Ovary (tissue), 9 donors: Measurements from ENCODE around the gene RINT1. TPM values are rescaled to one million over a fixed set of nuclear protein-coding genes. Genes with fewer than 3 reads are reported as not detected.
"Not testable (repeated sequence)": the region's sequence is repeated elsewhere in the genome, so short reads cannot be mapped to it uniquely, and the experiment has no call there.

Experiments
- DNase-seq, 5 donors: peaks; one replicate each; pipeline ENCODE4 v3.0.0-alpha.2; 2019 to 2020
- H3K27ac ChIP-seq, 2 donors: fragments of 200-600 bp; one replicate each; pipeline versions ENCODE4 v1.5.1 to v1.8.0; 2019 to 2022
- H3K27me3 ChIP-seq: fragments of 200-600 bp; one replicate; pipeline ENCODE4 v1.8.0; 2022
- H3K36me3 ChIP-seq: fragments of 200-600 bp; sonication (generic); one replicate; pipeline ENCODE4 v1.5.1; 2019
- H3K4me1 ChIP-seq: one replicate; pipeline ENCODE4 v1.8.1; 2013; ENCODE audit warnings: mild to moderate bottlenecking, moderate library complexity; ENCODE audit not compliant: insufficient read depth
- H3K4me3 ChIP-seq: fragments of 200-600 bp; sonication (generic); one replicate; pipeline ENCODE4 v1.5.1; 2017
- H3K9me3 ChIP-seq, 2 donors: fragments of 200-600 bp in 1 of 2; sonication (generic) in 1 of 2; one replicate each; pipeline versions ENCODE4 v1.5.1 to v1.8.1; 2013 to 2019; ENCODE audit warnings: mild to moderate bottlenecking in 1 of 2, moderate library complexity in 1 of 2
- EP300 ChIP-seq: sonication (generic); formaldehyde crosslinking; IDR thresholded peaks from one replicate; pipeline ENCODE4 v1.6.1; 2017; ENCODE audit warnings: antibody characterized with exemption
- POLR2A ChIP-seq: fragments of 450-650 bp; IDR thresholded peaks from one replicate; pipeline ENCODE4 v1.6.1; 2017; ENCODE audit warnings: antibody characterized with exemption, mild to moderate bottlenecking, moderate library complexity
- WGBS, 3 donors: extraction: QIAGEN DNeasy Blood & Tissue Kit in 1 of 3; methylation state at CpG; one replicate each; pipeline versions ENCODE4 v1.1.5 to v1.1.7; 2013 to 2017; 5-methylcytosine and 5-hydroxymethylcytosine counted together
- intact Hi-C, 4 donors: fragments of 100-400 bp; cut with DNase I; formaldehyde crosslinking; loops; one replicate each; pipeline versions ENCODE4 v1.11.0 to v1.15.1; 2022 to 2023
- polyA plus RNA-seq, 2 donors: library from polyadenylated mRNA; stranded (reverse); fragments of 200-250 nt in 1 of 2; fragments of 350-450 nt in 1 of 2; fragmentation: Illumina TruSeq in 1 of 2; extraction: RNeasy Lipid Tissue Mini Kit (QIAGEN cat#74804) in 1 of 2; gene quantifications; one replicate each; pipeline ENCODE4 v1.2.3, GENCODE V29; 2013 to 2014
- total RNA-seq, 7 donors: library from RNA; depleted of rRNA in 2 of 7; stranded (reverse); fragments of >200 nt in 2 of 7; fragmentation: NEBNext Ultra II Directional in 3 of 7; extraction: Animal tissue kit (Norgen Biotek cat#: 25700) in 3 of 7; gene quantifications; one replicate each; pipeline versions ENCODE4 v1.1.0 to v1.2.4, GENCODE V29; 2016 to 2023
- TF ChIP-seq, protein P1 (sequence below), 3 donors: fragments of 450-650 bp in 2 of 3; fragments of 200-600 bp in 1 of 3; IDR thresholded peaks; one replicate each; pipeline versions ENCODE4 v1.5.1 to v1.8.0; 2016 to 2022; ENCODE audit warnings: antibody characterized with exemption in 3 of 3, mild to moderate bottlenecking in 1 of 3
- donor health status: DM: no; HTN: no; CAD: no; lungs with moderate emphysema.
- donor health status: DM: no; HTN: no; CAD: no.
- donor health status: Bipolar disorder and iron deficiency.
- donor health status: DM: yes; HTN: yes; CAD: no.
- donor health status: DM: no; HTN: no; CAD: no.
- donor health status: DM: yes; HTN: yes; CAD: no.

Gene RINT1
- total and polyA plus RNA-seq, 9 donors: 9.7 to 20.2 (median 12.3) TPM

- DNase-seq: no peak
- no peaks in the 10 kb centered on the region for H3K4me1 ChIP-seq
- no peaks in the 10 kb centered on the region for H3K27me3 ChIP-seq
- no peaks in the 10 kb centered on the region for H3K36me3 ChIP-seq
- H3K9me3 ChIP-seq: no peaks in the 10 kb centered on the region
- TF ChIP-seq EP300 (no peak), POLR2A (no peak)
- TF ChIP-seq, protein P1, sequence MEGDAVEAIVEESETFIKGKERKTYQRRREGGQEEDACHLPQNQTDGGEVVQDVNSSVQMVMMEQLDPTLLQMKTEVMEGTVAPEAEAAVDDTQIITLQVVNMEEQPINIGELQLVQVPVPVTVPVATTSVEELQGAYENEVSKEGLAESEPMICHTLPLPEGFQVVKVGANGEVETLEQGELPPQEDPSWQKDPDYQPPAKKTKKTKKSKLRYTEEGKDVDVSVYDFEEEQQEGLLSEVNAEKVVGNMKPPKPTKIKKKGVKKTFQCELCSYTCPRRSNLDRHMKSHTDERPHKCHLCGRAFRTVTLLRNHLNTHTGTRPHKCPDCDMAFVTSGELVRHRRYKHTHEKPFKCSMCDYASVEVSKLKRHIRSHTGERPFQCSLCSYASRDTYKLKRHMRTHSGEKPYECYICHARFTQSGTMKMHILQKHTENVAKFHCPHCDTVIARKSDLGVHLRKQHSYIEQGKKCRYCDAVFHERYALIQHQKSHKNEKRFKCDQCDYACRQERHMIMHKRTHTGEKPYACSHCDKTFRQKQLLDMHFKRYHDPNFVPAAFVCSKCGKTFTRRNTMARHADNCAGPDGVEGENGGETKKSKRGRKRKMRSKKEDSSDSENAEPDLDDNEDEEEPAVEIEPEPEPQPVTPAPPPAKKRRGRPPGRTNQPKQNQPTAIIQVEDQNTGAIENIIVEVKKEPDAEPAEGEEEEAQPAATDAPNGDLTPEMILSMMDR (IDR thresholded peaks at IDR 0.05): no peak
- intact Hi-C loops: no loop called here
- H3K27ac ChIP-seq: no peak overlapping the region
- WGBS, 3 donors: 44 to 52% (median 45%) methylated on average over 4 of the region's 4 CpGs
- H3K4me3 ChIP-seq: no peak overlapping the region
These were observed 64.9 kb downstream of the RINT1 start for GRCh38 chr7:105596866-105597265.

DNA sequence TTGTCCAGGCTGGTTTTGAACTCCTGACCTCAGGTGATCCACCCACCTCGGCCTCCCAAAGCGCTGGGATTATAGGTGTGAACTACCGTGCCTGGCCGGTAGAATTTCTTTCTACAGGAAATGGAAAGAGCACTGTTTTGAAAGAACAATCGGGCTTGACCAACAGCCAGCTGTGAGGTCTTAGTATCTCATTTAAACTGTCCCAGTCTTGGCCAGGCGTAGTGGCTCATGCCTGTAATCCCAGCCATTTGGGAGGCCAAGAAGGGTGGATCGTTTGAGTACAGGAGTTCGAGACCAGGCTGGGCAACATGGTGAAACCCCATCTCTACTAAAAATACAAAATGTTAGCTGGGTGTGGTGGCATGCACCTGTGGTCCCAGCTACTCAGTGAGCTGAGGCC lies 67.1 kb downstream of the RINT1 start:
- H3K9me3 ChIP-seq, H3K36me3 ChIP-seq, H3K27ac ChIP-seq, H3K27me3 ChIP-seq, H3K4me3 ChIP-seq, intact Hi-C loops, DNase-seq, H3K4me1 ChIP-seq: not testable (repeated sequence)
- WGBS, 3 donors: 85 to 88% (median 85%) methylated on average over 8 of the region's 8 CpGs

DNA sequence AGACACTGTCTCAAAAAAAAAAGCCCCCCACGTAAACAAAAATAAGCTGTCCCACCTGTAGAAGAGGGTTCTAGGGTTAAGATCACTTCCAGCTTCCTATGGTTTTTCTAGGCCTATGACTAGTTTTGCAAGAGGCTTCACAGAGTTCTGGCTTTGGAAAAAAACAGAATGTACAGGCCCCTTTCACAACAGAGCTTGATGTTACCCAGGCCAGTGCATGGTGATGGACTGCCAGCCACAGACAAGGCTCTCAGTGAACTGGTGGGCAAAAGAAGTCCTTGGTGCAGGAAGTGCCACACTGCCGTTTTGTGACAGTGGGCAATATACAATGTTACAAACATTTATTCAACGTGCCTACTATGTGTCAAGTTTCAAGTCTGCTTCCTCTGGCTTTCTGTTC lies 67.5 kb downstream of the RINT1 start:
- Histone ChIP-seq H3K4me3 (no peak overlapping the region), H3K27ac (no peak overlapping the region), H3K4me1 (no peaks in the 10 kb centered on the region), H3K27me3 (no peaks in the 10 kb centered on the region), H3K9me3 (no peaks in the 10 kb centered on the region), H3K36me3 (no peaks in the 10 kb centered on the region)
- intact Hi-C loops: no loop called here
- DNase-seq: no peak
- TF ChIP-seq EP300 (no peak), POLR2A (no peak)
- TF ChIP-seq, protein P1 (IDR thresholded peaks at IDR 0.05): no peak
- WGBS, 3 donors: 77 to 85% (median 81%) methylated on average over 3 of the region's 3 CpGs

DNA sequence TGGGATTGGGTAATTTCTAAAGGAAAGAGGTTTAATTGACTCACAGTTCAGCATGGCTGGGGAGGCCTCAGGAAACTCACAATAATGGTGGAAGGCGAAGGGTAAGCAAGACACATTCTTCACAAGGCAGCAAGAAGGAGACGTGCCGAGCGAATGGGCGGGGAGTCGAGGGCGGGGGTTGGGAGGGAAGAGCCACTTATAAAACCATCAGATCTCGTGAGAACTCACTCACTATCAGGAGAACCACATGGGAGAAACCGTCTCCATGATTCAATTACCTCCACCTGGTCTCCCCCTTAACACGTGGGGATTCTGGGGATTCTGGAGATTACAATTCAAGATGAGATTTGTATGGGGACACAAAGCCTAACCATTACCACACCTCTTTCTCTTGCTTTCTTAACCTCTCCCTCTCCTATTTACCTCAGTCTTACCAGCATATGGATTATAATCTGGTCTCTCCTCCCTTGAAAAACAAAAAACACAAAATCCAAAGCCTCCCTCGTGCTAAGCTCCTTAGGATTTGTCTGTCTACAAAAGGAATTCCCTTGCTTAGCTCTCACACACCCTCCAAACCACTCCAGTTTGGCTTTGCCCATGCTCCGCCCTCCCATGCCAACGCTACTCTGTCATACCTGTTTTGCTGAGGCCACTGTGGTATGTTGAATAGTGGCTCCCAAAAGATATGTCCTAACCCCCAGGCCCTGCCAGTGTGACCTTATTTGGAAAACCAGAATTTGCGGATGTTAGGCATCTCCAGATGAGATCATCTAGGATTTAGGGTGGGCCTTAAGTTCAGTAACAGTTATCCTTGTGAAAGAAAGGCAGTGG lies 68.9 kb downstream of the RINT1 start:
- 78 to 82% (median 81%) methylated on average over 14 of the region's 14 CpGs for WGBS, 3 donors
- H3K4me1 ChIP-seq: no peaks in the 10 kb centered on the region
- H3K9me3 ChIP-seq: no peaks in the 10 kb centered on the region
- H3K27ac ChIP-seq: no peak overlapping the region
- TF ChIP-seq, protein P1 (IDR thresholded peaks at IDR 0.05): no peak
- no peak overlapping the region for H3K4me3 ChIP-seq
- no peak for DNase-seq
- no peaks in the 10 kb centered on the region for H3K36me3 ChIP-seq
- intact Hi-C loops: no loop called here
- H3K27me3 ChIP-seq: no peaks in the 10 kb centered on the region
